ENCODE data around the gene B4GAT1. TPM values are rescaled to one million over a fixed set of nuclear protein-coding genes. Genes with fewer than 3 reads are reported as not detected.

Gene B4GAT1
- total RNA-seq, 1 donor from 2014 or later: 31.0 TPM

GRCh38 chr11:66302656-66303055, 44.8 kb downstream of the B4GAT1 start:
- DNase-seq (ENCODE audit: extremely low spot score, unreplicated experiment): no peak
- H3K27ac Mint-ChIP-seq (ENCODE audit: unreplicated experiment): no peak overlapping the region
- no peak for TF ChIP-seq CTCF (IDR thresholded peaks at IDR 0.05)
- no peaks in the 10 kb centered on the region for H3K4me1 Mint-ChIP-seq (ENCODE audit: unreplicated experiment)
- no peaks in the 10 kb centered on the region for H3K9me3 Mint-ChIP-seq (ENCODE audit: unreplicated experiment)
- peaks cover 2% of the 10 kb centered on the region for H3K27me3 Mint-ChIP-seq (ENCODE audit: unreplicated experiment)
- no peaks in the 10 kb centered on the region for H3K36me3 Mint-ChIP-seq (ENCODE audit: unreplicated experiment)
- H3K4me3 Mint-ChIP-seq (ENCODE audit: unreplicated experiment): no peak overlapping the region

GRCh38 chr11:66299186-66299585, 48.2 kb downstream of the B4GAT1 start:
- TF ChIP-seq CTCF (IDR thresholded peaks at IDR 0.05): no peak
- no peaks in the 10 kb centered on the region for H3K4me1 Mint-ChIP-seq (ENCODE audit: unreplicated experiment)
- no peak overlapping the region for H3K27ac Mint-ChIP-seq (ENCODE audit: unreplicated experiment)
- H3K9me3 Mint-ChIP-seq (ENCODE audit: unreplicated experiment): no peaks in the 10 kb centered on the region
- no peaks in the 10 kb centered on the region for H3K36me3 Mint-ChIP-seq (ENCODE audit: unreplicated experiment)
- no peak for DNase-seq (ENCODE audit: extremely low spot score, unreplicated experiment)
- peaks cover 4% of the 10 kb centered on the region for H3K27me3 Mint-ChIP-seq (ENCODE audit: unreplicated experiment)
- no peak overlapping the region for H3K4me3 Mint-ChIP-seq (ENCODE audit: unreplicated experiment)

- H3K27me3 Mint-ChIP-seq (ENCODE audit: unreplicated experiment): peaks cover 13% of the 10 kb centered on the region
- no peaks in the 10 kb centered on the region for H3K36me3 Mint-ChIP-seq (ENCODE audit: unreplicated experiment)
- H3K4me1 Mint-ChIP-seq (ENCODE audit: unreplicated experiment): peaks cover 2% of the 10 kb centered on the region
- no peak overlapping the region for H3K27ac Mint-ChIP-seq (ENCODE audit: unreplicated experiment)
- H3K9me3 Mint-ChIP-seq (ENCODE audit: unreplicated experiment): no peaks in the 10 kb centered on the region
- H3K4me3 Mint-ChIP-seq (ENCODE audit: unreplicated experiment): no peak overlapping the region
- TF ChIP-seq CTCF (IDR thresholded peaks at IDR 0.05): no peak
- DNase-seq (ENCODE audit: extremely low spot score, unreplicated experiment): no peak
These were observed 49.8 kb downstream of the B4GAT1 start for GRCh38 chr11:66297610-66298009.

Other genes starting within 250 kb of the B4GAT1 start
- 35.5 and 43.8 TPM in 2 replicates for gene KLC2, start 89.9 kb downstream of the B4GAT1 start, total RNA-seq
- 149 and 150 TPM in 2 replicates for gene RAB1B, start 79.0 kb downstream of the B4GAT1 start, total RNA-seq
- gene CNIH2, start 69.5 kb downstream of the B4GAT1 start, total RNA-seq: 3.8 and 5.0 TPM in 2 replicates
- gene YIF1A, start 58.5 kb downstream of the B4GAT1 start, total RNA-seq: 140 and 146 TPM in 2 replicates
- gene TMEM151A, start 55.7 kb downstream of the B4GAT1 start, total RNA-seq: 0.46 and 0.55 TPM in 2 replicates
- gene CD248, start 30.6 kb downstream of the B4GAT1 start, total RNA-seq: 68.7 and 70.9 TPM in 2 replicates
- gene RIN1, start 11.2 kb downstream of the B4GAT1 start, total RNA-seq: 21.0 and 23.6 TPM in 2 replicates
- 32.3 and 33.4 TPM in 2 replicates for gene BRMS1, start 2.5 kb downstream of the B4GAT1 start, total RNA-seq
- gene SLC29A2, start 24.1 kb upstream of the B4GAT1 start, total RNA-seq: 2.0 and 3.6 TPM in 2 replicates
- 0.11 and 0.18 TPM in 2 replicates for gene NPAS4, start 73.4 kb upstream of the B4GAT1 start, total RNA-seq
- gene MRPL11, start 91.2 kb upstream of the B4GAT1 start, total RNA-seq: 42.1 and 45.4 TPM in 2 replicates
- 11.9 and 13.6 TPM in 2 replicates for gene PELI3, start 119.3 kb upstream of the B4GAT1 start, total RNA-seq
- gene DPP3, start 132.8 kb upstream of the B4GAT1 start, total RNA-seq: 32.9 and 41.0 TPM in 2 replicates
- gene BBS1, start 163.0 kb upstream of the B4GAT1 start, total RNA-seq: 44.1 and 51.1 TPM in 2 replicates
- gene ZDHHC24, start 198.4 kb upstream of the B4GAT1 start, total RNA-seq: 15.7 and 16.6 TPM in 2 replicates
- 0.11 TPM in 1 of 2 replicates, not detected in the other for gene ACTN3, start 199.3 kb upstream of the B4GAT1 start, total RNA-seq
- gene CTSF, start 221.0 kb upstream of the B4GAT1 start, total RNA-seq: not detected in 2 replicates
- 0.19 and 0.39 TPM in 2 replicates for gene CCDC87, start 245.4 kb upstream of the B4GAT1 start, total RNA-seq
- gene CCS, start 245.6 kb upstream of the B4GAT1 start, total RNA-seq: 42.1 and 46.8 TPM in 2 replicates